Effector memory CD4-positive, alpha-beta T cell (primary cell): ENCODE measurements around the gene SERAC1.

Experiments used
- DNase-seq, 3 donors: peaks; one replicate each; pipeline ENCODE4 v3.0.0-alpha.2; 2020
- H3K27ac ChIP-seq: 2 replicates; pipeline ENCODE4 v1.7.0; 2013; ENCODE audit warnings: mild to moderate bottlenecking, low read length, moderate library complexity; ENCODE audit not compliant: insufficient read depth, poor library complexity, severe bottlenecking
- H3K27me3 ChIP-seq: replicated peaks from 2 replicates; pipeline ENCODE4 v1.7.0; 2013; ENCODE audit warnings: mild to moderate bottlenecking, low read length; ENCODE audit not compliant: insufficient read depth, control insufficient read depth, poor library complexity, severe bottlenecking
- H3K36me3 ChIP-seq: 2 replicates; pipeline ENCODE4 v1.7.0; 2013; ENCODE audit warnings: mild to moderate bottlenecking, low read length, moderate library complexity; ENCODE audit not compliant: control insufficient read depth, insufficient read depth
- H3K4me1 ChIP-seq: 2 replicates; pipeline ENCODE4 v1.7.0; 2013; ENCODE audit warnings: low read length, mild to moderate bottlenecking; ENCODE audit not compliant: control insufficient read depth, insufficient read depth, poor library complexity, severe bottlenecking
- H3K4me3 ChIP-seq: 2 replicates; pipeline ENCODE4 v1.7.0; 2013; ENCODE audit warnings: low read length, low read depth, mild to moderate bottlenecking; ENCODE audit not compliant: insufficient read depth, poor library complexity, severe bottlenecking
- H3K9me3 ChIP-seq: 2 replicates; pipeline ENCODE4 v1.7.0; 2013; ENCODE audit warnings: mild to moderate bottlenecking, low read length, moderate library complexity; ENCODE audit not compliant: control insufficient read depth

SERAC1 gene

GRCh38 chr6:158104696-158105095, 63.4 kb downstream of the SERAC1 start:
- Histone ChIP-seq H3K36me3 (no peaks in the 10 kb centered on the region), H3K27me3 (no peaks in the 10 kb centered on the region), H3K4me1 (no peaks in the 10 kb centered on the region), H3K27ac (no peak overlapping the region), H3K9me3 (no peaks in the 10 kb centered on the region), H3K4me3 (no peak overlapping the region)
- DNase-seq: no peak

GRCh38 chr6:158103228-158103627, 64.8 kb downstream of the SERAC1 start:
- no peak for DNase-seq
- no peaks in the 10 kb centered on the region for H3K27me3 ChIP-seq
- H3K9me3 ChIP-seq: no peaks in the 10 kb centered on the region
- no peak overlapping the region for H3K27ac ChIP-seq
- H3K4me3 ChIP-seq: no peak overlapping the region
- H3K36me3 ChIP-seq: peaks cover 4% of the 10 kb centered on the region
- H3K4me1 ChIP-seq: no peaks in the 10 kb centered on the region

GRCh38 chr6:158095671-158096070, 72.4 kb downstream of the SERAC1 start:
- Histone ChIP-seq H3K27ac (no peak overlapping the region), H3K9me3 (no peaks in the 10 kb centered on the region), H3K4me1 (no peaks in the 10 kb centered on the region), H3K36me3 (peaks cover 53% of the 10 kb centered on the region), H3K4me3 (no peak overlapping the region), H3K27me3 (no peaks in the 10 kb centered on the region)
- DNase-seq: no peak

GRCh38 chr6:158095031-158095430, 73.0 kb downstream of the SERAC1 start:
- DNase-seq: no peak
- Histone ChIP-seq H3K4me1 (no peaks in the 10 kb centered on the region), H3K9me3 (no peaks in the 10 kb centered on the region), H3K4me3 (no peak overlapping the region), H3K27ac (no peak overlapping the region), H3K36me3 (peaks cover 59% of the 10 kb centered on the region), H3K27me3 (no peaks in the 10 kb centered on the region)

- Histone ChIP-seq H3K4me1 (no peaks in the 10 kb centered on the region), H3K9me3 (no peaks in the 10 kb centered on the region), H3K36me3 (peaks cover 73% of the 10 kb centered on the region), H3K27me3 (no peaks in the 10 kb centered on the region), H3K4me3 (no peak overlapping the region), H3K27ac (no peak overlapping the region)
- no peak for DNase-seq
These were observed 75.3 kb downstream of the SERAC1 start for GRCh38 chr6:158092806-158093205.

GRCh38 chr6:158087224-158087867, 80.7 kb downstream of the SERAC1 start:
- no peak for DNase-seq
- H3K4me3 ChIP-seq: no peak overlapping the region

GRCh38 chr6:158086504-158087223, 81.4 kb downstream of the SERAC1 start:
- H3K4me1 ChIP-seq: no peaks in the 10 kb centered on the region
- H3K9me3 ChIP-seq: no peaks in the 10 kb centered on the region
- H3K4me3 ChIP-seq: no peak overlapping the region
- DNase-seq: no peak
- H3K27ac ChIP-seq: no peak overlapping the region
- no peaks in the 10 kb centered on the region for H3K27me3 ChIP-seq
- peaks cover 79% of the 10 kb centered on the region for H3K36me3 ChIP-seq

More at GRCh38 chr6:158087224-158087867, 80.7 kb downstream of the SERAC1 start:
- Histone ChIP-seq H3K9me3 (no peaks in the 10 kb centered on the region), H3K4me1 (no peaks in the 10 kb centered on the region), H3K27me3 (no peaks in the 10 kb centered on the region), H3K36me3 (peaks cover 83% of the 10 kb centered on the region), H3K27ac (no peak overlapping the region)

- H3K9me3 ChIP-seq: no peaks in the 10 kb centered on the region
- no peaks in the 10 kb centered on the region for H3K4me1 ChIP-seq
- H3K4me3 ChIP-seq: no peak overlapping the region
- H3K36me3 ChIP-seq: peaks cover 79% of the 10 kb centered on the region
- no peak overlapping the region for H3K27ac ChIP-seq
- H3K27me3 ChIP-seq: no peaks in the 10 kb centered on the region
- no peak for DNase-seq
These were observed 82.0 kb downstream of the SERAC1 start for GRCh38 chr6:158086054-158086503.

GRCh38 chr6:158085261-158086053, 82.6 kb downstream of the SERAC1 start:
- H3K36me3 ChIP-seq: peaks cover 78% of the 10 kb centered on the region
- H3K27ac ChIP-seq: no peak overlapping the region
- H3K9me3 ChIP-seq: no peaks in the 10 kb centered on the region
- no peaks in the 10 kb centered on the region for H3K27me3 ChIP-seq
- no peak overlapping the region for H3K4me3 ChIP-seq
- no peak for DNase-seq
- no peaks in the 10 kb centered on the region for H3K4me1 ChIP-seq
